Mesendoderm (in vitro differentiated cells): ENCODE results near the gene KRT32.

Experiments
- DNase-seq: peaks from one replicate; pipeline ENCODE4 v3.0.0; 2013
- H2AK5ac ChIP-seq: 2 replicates; pipeline ENCODE4 v1.6.1; 2013; ENCODE audit warnings: low read length, inconsistent platforms
- H2BK120ac ChIP-seq: 2 replicates; pipeline ENCODE4 v1.6.1; 2013; ENCODE audit warnings: low read depth, mild to moderate bottlenecking, low read length, moderate library complexity, mixed read lengths
- H2BK15ac ChIP-seq: replicated peaks from 2 replicates; pipeline ENCODE4 v1.6.1; 2013; ENCODE audit warnings: low read depth, mild to moderate bottlenecking, moderate library complexity
- H2BK5ac ChIP-seq: 2 replicates; pipeline ENCODE4 v1.6.1; 2013; ENCODE audit warnings: low read length, inconsistent platforms
- H3K18ac ChIP-seq: 2 replicates; pipeline ENCODE4 v1.6.1; 2013; ENCODE audit warnings: mild to moderate bottlenecking, low read length, mixed read lengths
- H3K23ac ChIP-seq: one replicate; pipeline ENCODE4 v1.6.1; 2013; ENCODE audit warnings: low read length
- H3K27ac ChIP-seq: 2 replicates; pipeline ENCODE4 v1.5.1; 2013; ENCODE audit warnings: low read depth, mild to moderate bottlenecking, inconsistent platforms, low read length, moderate library complexity
- H3K27me3 ChIP-seq: 2 replicates; pipeline ENCODE4 v1.6.1; 2013; ENCODE audit warnings: low read length, control low read depth, mild to moderate bottlenecking, inconsistent platforms; ENCODE audit not compliant: insufficient read depth, poor library complexity
- H3K36me3 ChIP-seq: 2 replicates; pipeline ENCODE4 v1.6.1; 2013; ENCODE audit warnings: low read length, inconsistent platforms; ENCODE audit not compliant: control insufficient read depth, insufficient read depth
- H3K4ac ChIP-seq: one replicate; pipeline ENCODE4 v1.6.1; 2013; ENCODE audit warnings: low read depth, mild to moderate bottlenecking, low read length, moderate library complexity
- H3K4me1 ChIP-seq: 2 replicates; pipeline ENCODE4 v1.6.1; 2013; ENCODE audit warnings: low read depth, low read length, inconsistent platforms; ENCODE audit not compliant: control insufficient read depth
- H3K4me2 ChIP-seq: 2 replicates; pipeline ENCODE4 v1.6.1; 2013; ENCODE audit warnings: low read length
- H3K4me3 ChIP-seq: 2 replicates; pipeline ENCODE4 v1.5.1; 2013; ENCODE audit warnings: mild to moderate bottlenecking, low read length
- H3K56ac ChIP-seq: one replicate; pipeline ENCODE4 v1.6.1; 2013; ENCODE audit warnings: low read length
- H3K79me1 ChIP-seq: 2 replicates; pipeline ENCODE4 v1.6.1; 2013; ENCODE audit warnings: low read length, inconsistent platforms
- H3K79me2 ChIP-seq: 2 replicates; pipeline ENCODE4 v1.6.1; 2013; ENCODE audit warnings: mild to moderate bottlenecking, low read length; ENCODE audit not compliant: control insufficient read depth, insufficient read depth
- H3K9ac ChIP-seq: 2 replicates; pipeline ENCODE4 v1.6.1; 2013; ENCODE audit warnings: low read length, inconsistent platforms
- H4K5ac ChIP-seq: one replicate; pipeline ENCODE4 v1.6.1; 2013; ENCODE audit warnings: low read length
- H4K8ac ChIP-seq: one replicate; pipeline ENCODE4 v1.6.1; 2013; ENCODE audit warnings: low read depth, mild to moderate bottlenecking, control low read depth, low read length, moderate library complexity
- WGBS: extraction: QIAGEN DNeasy Blood & Tissue Kit; methylation state at CpG from one replicate; pipeline ENCODE4 v1.1.7; 2013; ENCODE audit warnings: low lambda C conversion rate, missing lambda C conversion rate; ENCODE audit not compliant: insufficient coverage; ENCODE audit errors: extremely low coverage; 5-methylcytosine and 5-hydroxymethylcytosine counted together

KRT32 gene

DNA sequence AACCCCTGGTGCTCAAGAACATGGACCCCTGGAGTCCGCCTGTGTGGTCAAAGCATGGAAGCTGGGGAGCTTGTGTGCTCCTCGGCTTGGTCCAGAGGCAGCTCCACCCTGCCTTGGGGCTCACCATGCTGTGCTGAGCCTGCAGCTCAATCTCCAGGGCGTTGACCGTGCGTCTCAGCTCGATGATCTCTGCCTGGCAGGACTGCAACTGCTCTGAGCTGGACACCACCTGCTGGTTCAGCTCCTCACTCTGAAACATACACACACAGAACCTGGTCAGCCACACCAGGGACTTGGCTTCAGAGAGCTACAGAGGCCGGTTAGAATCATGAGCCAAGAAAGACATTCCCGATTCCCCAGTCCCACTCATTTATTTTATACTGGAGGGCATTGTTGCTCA is 11.1 kb upstream of the KRT32 start:
- H2BK15ac ChIP-seq = no peak overlapping the region
- no peak overlapping the region for H4K5ac ChIP-seq
- no peak overlapping the region for H3K9ac ChIP-seq
- WGBS = no CpG with 5 or more reads among the region's 8 CpGs
- no peak overlapping the region for H2BK5ac ChIP-seq
- H3K56ac ChIP-seq = no peak overlapping the region
- DNase-seq = no peak
- H3K27me3 ChIP-seq = no peaks in the 10 kb centered on the region
- H3K27ac ChIP-seq = no peak overlapping the region
- no peak overlapping the region for H2AK5ac ChIP-seq
- peaks cover under 1% of the 10 kb centered on the region for H3K4me1 ChIP-seq
- H2BK120ac ChIP-seq = no peak overlapping the region
- no peak overlapping the region for H3K4me3 ChIP-seq
- H3K4ac ChIP-seq = no peak overlapping the region
- H3K18ac ChIP-seq = no peak overlapping the region
- no peaks in the 10 kb centered on the region for H3K79me2 ChIP-seq
- H3K23ac ChIP-seq = no peak overlapping the region
- no peak overlapping the region for H4K8ac ChIP-seq
- no peaks in the 10 kb centered on the region for H3K79me1 ChIP-seq
- H3K36me3 ChIP-seq = no peaks in the 10 kb centered on the region
- no peak overlapping the region for H3K4me2 ChIP-seq

GRCh38 chr17:41476866-41477815 is 10.0 kb upstream of the KRT32 start:
- H4K8ac ChIP-seq = no peak overlapping the region
- H3K79me1 ChIP-seq = no peaks in the 10 kb centered on the region
- no peak overlapping the region for H3K4me3 ChIP-seq
- no peak for DNase-seq
- H3K4ac ChIP-seq = no peak overlapping the region
- WGBS = no CpG with 5 or more reads among the region's 22 CpGs
- H2BK5ac ChIP-seq = no peak overlapping the region
- H2AK5ac ChIP-seq = no peak overlapping the region
- no peaks in the 10 kb centered on the region for H3K36me3 ChIP-seq
- no peak overlapping the region for H3K56ac ChIP-seq
- no peak overlapping the region for H3K9ac ChIP-seq
- H3K23ac ChIP-seq = no peak overlapping the region
- no peak overlapping the region for H3K27ac ChIP-seq
- H4K5ac ChIP-seq = no peak overlapping the region
- no peak overlapping the region for H2BK120ac ChIP-seq
- no peaks in the 10 kb centered on the region for H3K4me1 ChIP-seq
- no peaks in the 10 kb centered on the region for H3K79me2 ChIP-seq
- no peak overlapping the region for H2BK15ac ChIP-seq
- H3K18ac ChIP-seq = no peak overlapping the region
- no peak overlapping the region for H3K4me2 ChIP-seq
- no peaks in the 10 kb centered on the region for H3K27me3 ChIP-seq

DNA sequence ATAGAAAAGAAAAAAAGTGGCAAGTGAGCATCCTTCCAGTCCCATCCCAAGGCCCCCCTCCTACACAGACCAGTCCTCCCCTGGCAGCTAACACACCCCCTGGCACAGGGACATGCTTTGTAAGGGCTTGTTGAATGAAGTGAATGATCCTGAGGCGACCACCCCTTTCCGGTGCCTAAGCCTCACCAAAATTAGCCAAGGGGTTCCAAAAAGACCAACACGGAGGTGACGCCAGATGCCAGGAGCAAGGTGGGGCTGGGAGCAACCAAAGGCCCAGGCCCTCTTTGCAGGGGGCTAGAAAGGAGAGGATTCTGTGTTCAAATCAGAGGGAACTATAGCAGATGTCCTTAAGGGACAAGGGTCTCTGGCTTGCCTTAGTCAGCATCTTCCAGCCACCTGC is 8.2 kb upstream of the KRT32 start:
- H2BK120ac ChIP-seq = no peak overlapping the region
- H3K79me1 ChIP-seq = no peaks in the 10 kb centered on the region
- H3K27ac ChIP-seq = no peak overlapping the region
- no peak for DNase-seq
- no peaks in the 10 kb centered on the region for H3K36me3 ChIP-seq
- H3K9ac ChIP-seq = no peak overlapping the region
- H3K4me2 ChIP-seq = no peak overlapping the region
- no peak overlapping the region for H3K4ac ChIP-seq
- no peak overlapping the region for H3K18ac ChIP-seq
- WGBS = no CpG with 5 or more reads among the region's 4 CpGs
- no peak overlapping the region for H3K23ac ChIP-seq
- no peaks in the 10 kb centered on the region for H3K79me2 ChIP-seq
- H4K8ac ChIP-seq = no peak overlapping the region
- no peaks in the 10 kb centered on the region for H3K4me1 ChIP-seq
- H4K5ac ChIP-seq = no peak overlapping the region
- no peak overlapping the region for H2BK5ac ChIP-seq
- H2BK15ac ChIP-seq = no peak overlapping the region
- H3K4me3 ChIP-seq = no peak overlapping the region
- H3K56ac ChIP-seq = no peak overlapping the region
- no peaks in the 10 kb centered on the region for H3K27me3 ChIP-seq
- no peak overlapping the region for H2AK5ac ChIP-seq

- Histone ChIP-seq H3K18ac (no peak overlapping the region), H3K9ac (no peak overlapping the region), H3K79me1 (no peaks in the 10 kb centered on the region), H3K79me2 (no peaks in the 10 kb centered on the region), H3K23ac (no peak overlapping the region), H3K56ac (no peak overlapping the region), H4K8ac (no peak overlapping the region), H3K4me2 (no peak overlapping the region), H2BK5ac (no peak overlapping the region), H3K36me3 (no peaks in the 10 kb centered on the region), H2AK5ac (no peak overlapping the region), H4K5ac (no peak overlapping the region), H3K27me3 (no peaks in the 10 kb centered on the region), H3K27ac (no peak overlapping the region), H2BK120ac (no peak overlapping the region), H3K4me3 (no peak overlapping the region), H3K4ac (no peak overlapping the region), H3K4me1 (no peaks in the 10 kb centered on the region), H2BK15ac (no peak overlapping the region)
- no peak for DNase-seq
- no CpG with 5 or more reads among the region's 8 CpGs for WGBS
Measured at GRCh38 chr17:41474863-41475262, 7.7 kb upstream of the KRT32 start.

DNA sequence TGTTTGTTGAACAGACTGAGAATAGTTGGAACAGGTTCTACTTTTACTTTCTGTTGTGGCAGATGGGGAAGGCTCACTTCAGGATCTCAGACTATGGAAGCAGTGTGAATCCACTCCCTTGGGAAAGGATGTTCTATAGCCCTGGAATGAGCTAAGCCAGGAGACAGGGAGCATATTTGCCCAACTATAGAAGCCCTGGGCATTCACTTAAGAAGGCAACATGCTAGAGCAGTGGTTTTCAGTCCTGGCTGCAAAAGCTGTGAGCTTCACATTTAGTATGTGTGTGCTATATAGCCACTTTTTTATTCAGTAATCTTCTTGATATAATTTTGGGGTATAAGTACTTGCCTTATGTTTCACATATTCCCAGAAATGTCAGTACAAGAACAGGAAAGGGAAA is 1.2 kb upstream of the KRT32 start:
- Histone ChIP-seq H3K56ac (no peak overlapping the region), H3K27ac (no peak overlapping the region), H3K4ac (no peak overlapping the region), H3K79me2 (no peaks in the 10 kb centered on the region), H2BK15ac (no peak overlapping the region), H3K18ac (no peak overlapping the region), H4K5ac (no peak overlapping the region), H3K27me3 (no peaks in the 10 kb centered on the region), H3K79me1 (no peaks in the 10 kb centered on the region), H2BK5ac (no peak overlapping the region), H3K4me3 (no peak overlapping the region), H3K36me3 (no peaks in the 10 kb centered on the region), H4K8ac (no peak overlapping the region), H3K9ac (no peak overlapping the region), H3K4me2 (no peak overlapping the region), H3K4me1 (no peaks in the 10 kb centered on the region), H2BK120ac (no peak overlapping the region), H2AK5ac (no peak overlapping the region), H3K23ac (no peak overlapping the region)
- no peak for DNase-seq

DNA sequence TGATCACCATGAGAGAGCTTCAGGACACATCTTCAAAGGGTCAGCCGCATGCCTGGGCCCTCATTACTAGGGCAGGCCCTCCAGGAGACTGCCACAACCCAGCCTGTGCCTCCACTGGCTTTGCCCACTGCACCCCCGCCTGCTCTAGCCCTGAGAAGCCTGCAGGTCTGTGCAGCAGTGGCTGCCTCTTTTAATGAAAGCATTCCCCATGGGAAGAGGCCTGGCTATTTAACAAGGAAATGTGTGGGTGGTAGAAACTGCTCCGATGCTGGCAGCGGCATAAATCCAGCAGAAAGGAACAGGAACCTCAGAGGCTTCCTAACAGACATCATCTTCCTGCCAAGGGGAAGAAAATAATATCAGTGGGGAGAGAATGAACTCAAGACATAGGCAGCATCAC is 375 bp upstream of the KRT32 start:
- no peaks in the 10 kb centered on the region for H3K4me1 ChIP-seq
- no peak overlapping the region for H3K56ac ChIP-seq
- H3K23ac ChIP-seq = no peak overlapping the region
- H2BK120ac ChIP-seq = no peak overlapping the region
- no peak overlapping the region for H2AK5ac ChIP-seq
- H3K4me3 ChIP-seq = no peak overlapping the region
- no peak overlapping the region for H3K4me2 ChIP-seq
- no peak overlapping the region for H4K8ac ChIP-seq
- WGBS = no CpG with 5 or more reads among the region's 4 CpGs
- H3K27ac ChIP-seq = no peak overlapping the region
- H3K79me1 ChIP-seq = no peaks in the 10 kb centered on the region
- H4K5ac ChIP-seq = no peak overlapping the region
- no peak overlapping the region for H2BK15ac ChIP-seq
- no peak overlapping the region for H3K18ac ChIP-seq
- no peak overlapping the region for H3K4ac ChIP-seq
- H3K79me2 ChIP-seq = no peaks in the 10 kb centered on the region
- no peak for DNase-seq
- no peaks in the 10 kb centered on the region for H3K36me3 ChIP-seq
- H3K27me3 ChIP-seq = no peaks in the 10 kb centered on the region
- no peak overlapping the region for H3K9ac ChIP-seq
- no peak overlapping the region for H2BK5ac ChIP-seq
